Measurements from ENCODE around the gene CNEP1R1.

The CNEP1R1 gene

GRCh38 chr16:50059111-50059510, 34.1 kb downstream of the CNEP1R1 start:
- no peak for TF ChIP-seq CTCF (IDR thresholded peaks at IDR 0.05; ENCODE audit: low read depth, low read length)
- no peak overlapping the region for H3K4me3 ChIP-seq (ENCODE audit: low read depth, low read length)

GRCh38 chr16:50059669-50060068, 34.6 kb downstream of the CNEP1R1 start:
- no peak overlapping the region for H3K4me3 ChIP-seq (ENCODE audit: low read depth, low read length)
- TF ChIP-seq CTCF (IDR thresholded peaks at IDR 0.05; ENCODE audit: low read depth, low read length) = no peak

- H3K4me3 ChIP-seq (ENCODE audit: low read depth, low read length) = no peak overlapping the region
- no peak for TF ChIP-seq CTCF (IDR thresholded peaks at IDR 0.05; ENCODE audit: low read depth, low read length)
Observed at GRCh38 chr16:50061326-50061725, 36.3 kb downstream of the CNEP1R1 start.

- no peak for TF ChIP-seq CTCF (IDR thresholded peaks at IDR 0.05; ENCODE audit: low read depth, low read length)
- peak overlapping the region; percentile 42 for H3K4me3 ChIP-seq (ENCODE audit: low read depth, low read length)
Observed at GRCh38 chr16:50065241-50065623, 40.2 kb downstream of the CNEP1R1 start.

GRCh38 chr16:50065624-50066481, 40.8 kb downstream of the CNEP1R1 start, which contains the start of gene HEATR3:
Gene HEATR3 (plus strand): TSS chr16:50065970. CDS start chr16:50066132, 162 bp downstream.
- TF ChIP-seq CTCF (IDR thresholded peaks at IDR 0.05; ENCODE audit: low read depth, low read length) = no peak
- H3K4me3 ChIP-seq (ENCODE audit: low read depth, low read length) = peak within 1 kb of the TSS; percentile 78

GRCh38 chr16:50066482-50067289, 41.7 kb downstream of the CNEP1R1 start:
- no peak for TF ChIP-seq CTCF (IDR thresholded peaks at IDR 0.05; ENCODE audit: low read depth, low read length)
- peak overlapping the region; percentile 78 for H3K4me3 ChIP-seq (ENCODE audit: low read depth, low read length)
